SK-N-SH treated with all-trans-retinoic acid at 6 μM for 48 hours (cell line): Measurements from ENCODE around the gene NKAPD1.
"Not testable (repeated sequence)": the region's sequence is repeated elsewhere in the genome, so short reads cannot be mapped to it uniquely, and the experiment has no call there.

Experiments used
- ATAC-seq: fragments of 200-7000 bp; cut with Tn5 transposase; 3 replicates; pipeline ENCODE4 v1.9.1; 2020; ENCODE audit warnings: mild to moderate bottlenecking, moderate library complexity
- ARNTL ChIP-seq: fragments of 450-650 bp; formaldehyde crosslinking; IDR thresholded peaks from 2 replicates; pipeline ENCODE4 v1.5.0; 2020; ENCODE audit warnings: low read depth, mild to moderate bottlenecking, moderate library complexity, borderline replicate concordance
- BACH2 ChIP-seq: fragments of 250-450 bp; sonication (Bioruptor Pico); IDR thresholded peaks from 2 replicates; pipeline ENCODE4 v1.9.0; 2021; ENCODE audit warnings: mild to moderate bottlenecking, borderline replicate concordance
- CSDC2 ChIP-seq: fragments of 250-450 bp; sonication (Bioruptor Pico); IDR thresholded peaks from 2 replicates; pipeline ENCODE4 v1.5.0; 2020; ENCODE audit warnings: mild to moderate bottlenecking, moderate library complexity
- ESRRG ChIP-seq: fragments of 250-450 bp; sonication (Bioruptor Pico); IDR thresholded peaks from 2 replicates; pipeline ENCODE4 v1.6.1; 2021; ENCODE audit warnings: mild to moderate bottlenecking
- GLIS3 ChIP-seq: fragments of 250-450 bp; sonication (Bioruptor Pico); IDR thresholded peaks from 2 replicates; pipeline ENCODE4 v1.5.0; 2020; ENCODE audit warnings: mild to moderate bottlenecking, moderate library complexity
- ISL1 ChIP-seq: fragments of 250-450 bp; sonication (Bioruptor Pico); IDR thresholded peaks from 2 replicates; pipeline ENCODE4 v2.1.2; 2022; ENCODE audit warnings: mild to moderate bottlenecking, moderate library complexity
- OSR1 ChIP-seq: fragments of 250-450 bp; sonication (Bioruptor Pico); IDR thresholded peaks from 2 replicates; pipeline ENCODE4 v1.8.0; 2022; ENCODE audit warnings: moderate library complexity, mild to moderate bottlenecking, inconsistent platforms
- PPARA ChIP-seq: fragments of 250-450 bp; sonication (Bioruptor Pico); IDR thresholded peaks from 2 replicates; pipeline ENCODE4 v1.5.0; 2020; ENCODE audit warnings: mild to moderate bottlenecking, borderline replicate concordance
- RARB ChIP-seq: fragments of 250-450 bp; sonication (Bioruptor Pico); IDR thresholded peaks from 2 replicates; pipeline ENCODE4 v1.8.0; 2021; ENCODE audit warnings: mild to moderate bottlenecking, moderate library complexity
- SNAI2 ChIP-seq: fragments of 250-450 bp; sonication (Bioruptor Pico); IDR thresholded peaks from 2 replicates; pipeline ENCODE4 v1.5.0; 2020; ENCODE audit warnings: mild to moderate bottlenecking, moderate library complexity
- TCF4 ChIP-seq: fragments of 250-450 bp; sonication (Bioruptor Pico); IDR thresholded peaks from 2 replicates; pipeline ENCODE4 v1.8.0; 2021; ENCODE audit warnings: mild to moderate bottlenecking, moderate library complexity, borderline replicate concordance
- TOX ChIP-seq: fragments of 250-450 bp; sonication (Bioruptor Pico); IDR thresholded peaks from 2 replicates; pipeline ENCODE4 v1.8.0; 2021; ENCODE audit warnings: mild to moderate bottlenecking, moderate library complexity, borderline replicate concordance
- ZC3H10 ChIP-seq: fragments of 250-450 bp; sonication (Bioruptor Pico); IDR thresholded peaks from 2 replicates; pipeline ENCODE4 v1.5.1; 2021; ENCODE audit warnings: mild to moderate bottlenecking, moderate library complexity
- ZFP30 ChIP-seq: fragments of 450-650 bp; formaldehyde crosslinking; IDR thresholded peaks from 2 replicates; pipeline ENCODE4 v1.5.0; 2022; ENCODE audit warnings: mild to moderate bottlenecking, moderate library complexity
- ZNF565 ChIP-seq: fragments of 450-650 bp; formaldehyde crosslinking; conservative IDR thresholded peaks from 2 replicates; pipeline ENCODE4 v1.5.0; 2020; ENCODE audit warnings: low read depth, mild to moderate bottlenecking, moderate library complexity
- ZNF70 ChIP-seq: fragments of 450-650 bp; formaldehyde crosslinking; IDR thresholded peaks from 2 replicates; pipeline ENCODE4 v1.5.0; 2020; ENCODE audit warnings: mild to moderate bottlenecking, moderate library complexity
- TF ChIP-seq, protein P1 (sequence below): fragments of 250-450 bp; sonication (Bioruptor Pico); IDR thresholded peaks from 2 replicates; pipeline ENCODE4 v1.8.0; 2021; ENCODE audit warnings: low read depth, mild to moderate bottlenecking, moderate library complexity, borderline replicate concordance
- TF ChIP-seq, protein P2 (sequence below): fragments of 250-450 bp; sonication (Bioruptor Pico); IDR thresholded peaks from 2 replicates; pipeline ENCODE4 v1.5.1; 2021; ENCODE audit warnings: mild to moderate bottlenecking, moderate library complexity
- TF ChIP-seq, protein P3 (sequence below): fragments of 250-450 bp; sonication (Bioruptor Pico); IDR thresholded peaks from 2 replicates; pipeline ENCODE4 v1.5.1; 2020; ENCODE audit warnings: low read depth, mild to moderate bottlenecking, moderate library complexity

NKAPD1 gene

DNA sequence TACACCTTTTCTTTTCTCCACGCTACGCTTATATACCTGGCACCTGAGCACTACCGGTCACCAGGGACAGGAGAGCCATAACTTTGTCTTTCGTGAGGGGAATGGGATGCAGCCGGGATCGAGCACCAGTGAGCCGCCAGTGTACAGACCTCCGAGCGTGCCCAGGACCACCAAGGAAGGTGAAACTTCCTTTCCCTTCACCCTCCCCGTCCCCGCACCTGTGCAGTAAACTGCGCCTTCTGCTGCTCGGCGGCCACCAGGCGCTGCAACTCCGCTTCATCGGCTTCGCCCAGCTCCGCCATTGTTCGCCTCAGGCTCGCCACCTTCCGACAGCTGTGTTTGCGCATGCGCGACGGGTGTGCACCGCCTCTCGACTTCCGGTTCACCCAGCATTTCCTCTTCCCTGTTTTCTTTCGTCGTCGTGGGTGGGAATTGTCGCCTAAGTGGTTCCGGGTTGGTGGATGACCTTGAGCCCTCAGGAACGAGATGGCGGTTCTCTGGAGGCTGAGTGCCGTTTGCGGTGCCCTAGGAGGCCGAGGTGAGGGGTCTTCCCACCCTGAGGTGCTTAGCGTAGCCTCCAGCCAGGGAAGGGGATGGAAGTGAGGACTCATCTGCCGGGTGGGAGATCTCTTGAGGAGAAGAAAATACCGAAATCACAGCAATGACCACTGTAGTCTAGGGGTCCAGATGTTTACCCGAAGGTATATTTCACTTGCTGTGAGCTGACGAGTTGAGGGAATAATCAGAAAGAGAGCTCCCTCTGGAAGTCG lies 12.5 kb downstream of the NKAPD1 start, which contains the start of the genes SDHD and TIMM8B:
Gene SDHD (plus strand): TSS at position 452 of the 770 bp plus-strand sequence. CDS start 35 bp downstream, at position 487.
Gene TIMM8B (minus strand): TSS at position 335 of the 770 bp plus-strand sequence. CDS start 33 bp downstream, at position 302.
- peak; percentile 97 for ATAC-seq
- no peak for TF ChIP-seq GLIS3 (CRISPR knock-in tag)
- no peak for TF ChIP-seq ZFP30 (CRISPR knock-in tag)
- no peak for TF ChIP-seq PPARA
- no peak for TF ChIP-seq TOX (CRISPR knock-in tag)
- TF ChIP-seq BACH2 = no peak
- no peak for TF ChIP-seq ZNF70 (CRISPR knock-in tag)
- no peak for TF ChIP-seq ZNF565 (CRISPR knock-in tag)
- TF ChIP-seq SNAI2 (CRISPR knock-in tag) = no peak
- no peak for TF ChIP-seq OSR1 (CRISPR knock-in tag)
- no peak for TF ChIP-seq ISL1 (CRISPR knock-in tag)

- TF ChIP-seq CSDC2 (CRISPR knock-in tag) = no peak
- no peak for TF ChIP-seq TOX (CRISPR knock-in tag)
- no peak for TF ChIP-seq ESRRG
- TF ChIP-seq BACH2 = no peak
- no peak for TF ChIP-seq TCF4 (CRISPR knock-in tag)
- TF ChIP-seq, protein P1, sequence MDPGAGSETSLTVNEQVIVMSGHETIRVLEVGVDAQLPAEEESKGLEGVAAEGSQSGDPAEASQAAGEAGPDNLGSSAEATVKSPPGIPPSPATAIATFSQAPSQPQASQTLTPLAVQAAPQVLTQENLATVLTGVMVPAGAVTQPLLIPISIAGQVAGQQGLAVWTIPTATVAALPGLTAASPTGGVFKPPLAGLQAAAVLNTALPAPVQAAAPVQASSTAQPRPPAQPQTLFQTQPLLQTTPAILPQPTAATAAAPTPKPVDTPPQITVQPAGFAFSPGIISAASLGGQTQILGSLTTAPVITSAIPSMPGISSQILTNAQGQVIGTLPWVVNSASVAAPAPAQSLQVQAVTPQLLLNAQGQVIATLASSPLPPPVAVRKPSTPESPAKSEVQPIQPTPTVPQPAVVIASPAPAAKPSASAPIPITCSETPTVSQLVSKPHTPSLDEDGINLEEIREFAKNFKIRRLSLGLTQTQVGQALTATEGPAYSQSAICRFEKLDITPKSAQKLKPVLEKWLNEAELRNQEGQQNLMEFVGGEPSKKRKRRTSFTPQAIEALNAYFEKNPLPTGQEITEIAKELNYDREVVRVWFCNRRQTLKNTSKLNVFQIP (CRISPR knock-in tag) = no peak
- TF ChIP-seq ZC3H10 (CRISPR knock-in tag) = no peak
- TF ChIP-seq OSR1 (CRISPR knock-in tag) = no peak
- ATAC-seq = peak; percentile 4; the same call in 1 of the 3 replicates
These were observed 13.1 kb downstream of the NKAPD1 start for GRCh38 chr11:112087212-112087611.

DNA sequence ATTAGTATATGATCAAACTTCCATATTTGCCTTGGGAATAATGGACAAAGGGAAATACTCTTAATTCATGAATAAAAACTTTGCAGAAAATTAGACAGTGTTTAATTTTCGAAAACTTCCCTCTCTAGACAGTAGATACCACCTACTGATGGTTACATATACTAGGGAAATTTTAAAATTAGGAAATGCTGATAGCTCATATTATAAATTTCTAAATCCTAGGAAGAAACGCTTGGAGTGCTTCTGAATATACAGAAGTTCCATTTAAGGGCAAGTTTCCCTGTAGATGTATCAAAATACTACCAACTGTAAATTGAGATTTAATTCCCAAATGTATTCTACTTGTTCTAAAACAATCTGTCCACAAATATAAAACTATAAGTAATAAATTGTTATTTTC lies 21.2 kb downstream of the NKAPD1 start:
- ATAC-seq = not testable (repeated sequence)

- no peak for ATAC-seq
These were observed 22.1 kb downstream of the NKAPD1 start for GRCh38 chr11:112096194-112096593.

GRCh38 chr11:112097734-112098528 lies 23.8 kb downstream of the NKAPD1 start:
- ATAC-seq = no peak
- TF ChIP-seq, protein P2, sequence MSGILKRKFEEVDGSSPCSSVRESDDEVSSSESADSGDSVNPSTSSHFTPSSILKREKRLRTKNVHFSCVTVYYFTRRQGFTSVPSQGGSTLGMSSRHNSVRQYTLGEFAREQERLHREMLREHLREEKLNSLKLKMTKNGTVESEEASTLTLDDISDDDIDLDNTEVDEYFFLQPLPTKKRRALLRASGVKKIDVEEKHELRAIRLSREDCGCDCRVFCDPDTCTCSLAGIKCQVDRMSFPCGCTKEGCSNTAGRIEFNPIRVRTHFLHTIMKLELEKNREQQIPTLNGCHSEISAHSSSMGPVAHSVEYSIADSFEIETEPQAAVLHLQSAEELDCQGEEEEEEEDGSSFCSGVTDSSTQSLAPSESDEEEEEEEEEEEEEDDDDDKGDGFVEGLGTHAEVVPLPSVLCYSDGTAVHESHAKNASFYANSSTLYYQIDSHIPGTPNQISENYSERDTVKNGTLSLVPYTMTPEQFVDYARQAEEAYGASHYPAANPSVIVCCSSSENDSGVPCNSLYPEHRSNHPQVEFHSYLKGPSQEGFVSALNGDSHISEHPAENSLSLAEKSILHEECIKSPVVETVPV (CRISPR knock-in tag) = no peak
- TF ChIP-seq RARB (CRISPR knock-in tag) (no peak), ISL1 (CRISPR knock-in tag) (no peak), TOX (CRISPR knock-in tag) (no peak), BACH2 (no peak)
- TF ChIP-seq, protein P3, sequence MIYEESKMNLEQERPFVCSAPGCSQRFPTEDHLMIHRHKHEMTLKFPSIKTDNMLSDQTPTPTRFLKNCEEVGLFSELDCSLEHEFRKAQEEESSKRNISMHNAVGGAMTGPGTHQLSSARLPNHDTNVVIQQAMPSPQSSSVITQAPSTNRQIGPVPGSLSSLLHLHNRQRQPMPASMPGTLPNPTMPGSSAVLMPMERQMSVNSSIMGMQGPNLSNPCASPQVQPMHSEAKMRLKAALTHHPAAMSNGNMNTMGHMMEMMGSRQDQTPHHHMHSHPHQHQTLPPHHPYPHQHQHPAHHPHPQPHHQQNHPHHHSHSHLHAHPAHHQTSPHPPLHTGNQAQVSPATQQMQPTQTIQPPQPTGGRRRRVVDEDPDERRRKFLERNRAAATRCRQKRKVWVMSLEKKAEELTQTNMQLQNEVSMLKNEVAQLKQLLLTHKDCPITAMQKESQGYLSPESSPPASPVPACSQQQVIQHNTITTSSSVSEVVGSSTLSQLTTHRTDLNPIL = no peak

More at GRCh38 chr11:112096194-112096593, 22.1 kb downstream of the NKAPD1 start:
- no peak for TF ChIP-seq ZNF70 (CRISPR knock-in tag)
- no peak for TF ChIP-seq TCF4 (CRISPR knock-in tag)
- TF ChIP-seq, protein P2 (CRISPR knock-in tag) = no peak
- no peak for TF ChIP-seq ARNTL (CRISPR knock-in tag)
- no peak for TF ChIP-seq TOX (CRISPR knock-in tag)
